ENCODE measurements around the gene PAX3.

DNA sequence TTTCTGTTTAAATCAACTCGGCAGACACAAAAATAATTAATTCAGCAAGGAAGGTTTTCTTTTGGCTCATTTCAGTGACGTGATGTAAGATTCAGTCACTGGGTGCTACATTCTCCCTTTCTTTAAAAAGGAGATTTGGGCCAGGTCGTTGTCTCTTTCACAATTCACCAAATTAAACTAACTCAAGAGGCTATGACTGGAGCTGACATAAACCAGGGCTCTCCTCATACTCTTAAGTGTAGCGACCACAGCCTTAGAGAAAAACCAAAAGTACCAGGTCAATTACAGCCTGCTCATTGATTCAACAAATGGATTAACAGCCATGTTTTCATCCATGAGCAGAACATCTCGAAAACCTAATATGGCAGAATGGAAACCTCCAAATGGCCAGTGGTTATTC, 85.7 kb downstream of the PAX3 start:
- no peak for TF ChIP-seq EP300 (IDR thresholded peaks at IDR 0.05)
- TF ChIP-seq, protein P1, sequence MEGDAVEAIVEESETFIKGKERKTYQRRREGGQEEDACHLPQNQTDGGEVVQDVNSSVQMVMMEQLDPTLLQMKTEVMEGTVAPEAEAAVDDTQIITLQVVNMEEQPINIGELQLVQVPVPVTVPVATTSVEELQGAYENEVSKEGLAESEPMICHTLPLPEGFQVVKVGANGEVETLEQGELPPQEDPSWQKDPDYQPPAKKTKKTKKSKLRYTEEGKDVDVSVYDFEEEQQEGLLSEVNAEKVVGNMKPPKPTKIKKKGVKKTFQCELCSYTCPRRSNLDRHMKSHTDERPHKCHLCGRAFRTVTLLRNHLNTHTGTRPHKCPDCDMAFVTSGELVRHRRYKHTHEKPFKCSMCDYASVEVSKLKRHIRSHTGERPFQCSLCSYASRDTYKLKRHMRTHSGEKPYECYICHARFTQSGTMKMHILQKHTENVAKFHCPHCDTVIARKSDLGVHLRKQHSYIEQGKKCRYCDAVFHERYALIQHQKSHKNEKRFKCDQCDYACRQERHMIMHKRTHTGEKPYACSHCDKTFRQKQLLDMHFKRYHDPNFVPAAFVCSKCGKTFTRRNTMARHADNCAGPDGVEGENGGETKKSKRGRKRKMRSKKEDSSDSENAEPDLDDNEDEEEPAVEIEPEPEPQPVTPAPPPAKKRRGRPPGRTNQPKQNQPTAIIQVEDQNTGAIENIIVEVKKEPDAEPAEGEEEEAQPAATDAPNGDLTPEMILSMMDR (IDR thresholded peaks at IDR 0.05), result no peak

Measured in suprapubic skin (tissue), 3 donors.